GM10248 (cell line): Measurements from ENCODE around the gene SEZ6.

Experiments
- CTCF ChIA-PET: fragments of 300-600 bp; sonication (Branson Sonifier 250); formaldehyde crosslinking; extraction: SDS; loops from one replicate; lab custom pipeline; 2021; ENCODE audit warnings: antibody characterized with exemption; lab: Yijun Ruan, JAX
- POLR2A ChIA-PET: fragments of 350-650 bp; sonication (Branson Sonifier 250); formaldehyde crosslinking; extraction: SDS; loops from one replicate; lab custom pipeline; 2020; ENCODE audit warnings: antibody characterized with exemption; lab: Yijun Ruan, JAX
- DNase-seq: peaks from one replicate; pipeline ENCODE4 v3.0.0; 2012; ENCODE audit errors: extremely low spot score
- TF ChIP-seq, protein P1 (sequence below): IDR thresholded peaks from 2 replicates; pipeline ENCODE4 v1.5.1; 2012; ENCODE audit warnings: mild to moderate bottlenecking, low read depth; ENCODE audit errors: extremely low read depth, missing control alignments, control extremely low read depth

Gene SEZ6

DNA sequence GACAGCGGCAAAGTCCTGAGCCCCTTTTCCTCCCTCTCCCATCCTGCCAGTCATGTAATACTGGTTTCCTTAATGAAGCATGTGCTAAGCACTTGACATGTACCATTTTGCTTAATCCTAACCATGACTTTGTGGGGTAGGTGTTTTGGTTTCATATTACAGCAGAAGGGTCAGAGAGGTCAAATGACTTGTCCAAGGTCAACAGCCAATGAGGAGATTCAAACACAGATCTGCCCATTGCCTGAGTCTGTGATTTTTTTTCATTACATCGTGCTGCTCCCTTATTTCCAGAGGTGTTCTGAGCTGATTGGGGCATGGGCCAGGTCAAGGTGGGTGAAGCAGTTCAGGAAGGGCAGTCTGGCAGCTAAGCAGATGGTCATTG, 36.9 kb downstream of the SEZ6 start:
- CTCF ChIA-PET: interaction anchor here (0.8 to 3.9 kb wide), 5 partner anchors 16 to 162 kb away, joined by 3 to 25 read pairs (median 21); no protein-coding TSS in a partner anchor
- DNase-seq: no peak
- POLR2A ChIA-PET: no interaction called here
- TF ChIP-seq, protein P1, sequence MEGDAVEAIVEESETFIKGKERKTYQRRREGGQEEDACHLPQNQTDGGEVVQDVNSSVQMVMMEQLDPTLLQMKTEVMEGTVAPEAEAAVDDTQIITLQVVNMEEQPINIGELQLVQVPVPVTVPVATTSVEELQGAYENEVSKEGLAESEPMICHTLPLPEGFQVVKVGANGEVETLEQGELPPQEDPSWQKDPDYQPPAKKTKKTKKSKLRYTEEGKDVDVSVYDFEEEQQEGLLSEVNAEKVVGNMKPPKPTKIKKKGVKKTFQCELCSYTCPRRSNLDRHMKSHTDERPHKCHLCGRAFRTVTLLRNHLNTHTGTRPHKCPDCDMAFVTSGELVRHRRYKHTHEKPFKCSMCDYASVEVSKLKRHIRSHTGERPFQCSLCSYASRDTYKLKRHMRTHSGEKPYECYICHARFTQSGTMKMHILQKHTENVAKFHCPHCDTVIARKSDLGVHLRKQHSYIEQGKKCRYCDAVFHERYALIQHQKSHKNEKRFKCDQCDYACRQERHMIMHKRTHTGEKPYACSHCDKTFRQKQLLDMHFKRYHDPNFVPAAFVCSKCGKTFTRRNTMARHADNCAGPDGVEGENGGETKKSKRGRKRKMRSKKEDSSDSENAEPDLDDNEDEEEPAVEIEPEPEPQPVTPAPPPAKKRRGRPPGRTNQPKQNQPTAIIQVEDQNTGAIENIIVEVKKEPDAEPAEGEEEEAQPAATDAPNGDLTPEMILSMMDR: no peak

DNA sequence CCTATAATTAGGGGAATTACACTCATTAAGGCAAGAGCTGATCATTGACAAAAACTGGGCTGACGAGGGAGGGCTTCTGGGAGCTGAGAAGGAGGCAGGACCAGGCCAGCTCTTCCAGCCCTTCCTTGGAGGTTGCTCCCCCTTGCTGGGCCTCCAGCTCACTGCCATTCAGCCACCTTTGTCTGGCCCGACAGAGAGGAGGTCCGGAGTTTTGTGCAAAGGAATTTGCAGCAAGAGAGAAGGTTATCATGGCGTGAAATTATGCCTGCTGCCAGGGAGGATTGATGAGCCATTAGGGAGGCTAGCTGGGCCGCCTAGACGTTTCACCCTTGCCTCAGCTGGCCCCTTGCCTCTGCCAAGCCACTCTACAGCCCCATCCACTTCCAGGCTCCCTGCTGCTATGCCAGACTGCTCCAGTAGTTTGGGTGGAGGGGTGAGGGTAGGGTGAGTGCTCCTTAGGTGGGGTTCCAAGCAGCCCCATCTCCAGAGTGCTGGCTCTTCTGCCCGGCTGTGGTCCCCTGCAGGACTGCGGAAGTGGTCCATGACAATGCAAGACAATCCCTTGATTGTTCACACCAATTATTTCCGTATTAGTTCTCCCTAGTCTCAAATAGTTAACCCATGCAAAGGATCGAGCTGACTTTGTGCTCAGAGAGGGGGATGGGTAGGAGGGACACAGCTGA, 37.5 kb downstream of the SEZ6 start:
- TF ChIP-seq, protein P1: no peak
- ChIA-PET CTCF (interaction anchor here (0.8 to 3.9 kb wide), 8 partner anchors 11 to 163 kb away, joined by 3 to 25 read pairs (median 4); no protein-coding TSS in a partner anchor), POLR2A (no interaction called here)
- no peak for DNase-seq

DNA sequence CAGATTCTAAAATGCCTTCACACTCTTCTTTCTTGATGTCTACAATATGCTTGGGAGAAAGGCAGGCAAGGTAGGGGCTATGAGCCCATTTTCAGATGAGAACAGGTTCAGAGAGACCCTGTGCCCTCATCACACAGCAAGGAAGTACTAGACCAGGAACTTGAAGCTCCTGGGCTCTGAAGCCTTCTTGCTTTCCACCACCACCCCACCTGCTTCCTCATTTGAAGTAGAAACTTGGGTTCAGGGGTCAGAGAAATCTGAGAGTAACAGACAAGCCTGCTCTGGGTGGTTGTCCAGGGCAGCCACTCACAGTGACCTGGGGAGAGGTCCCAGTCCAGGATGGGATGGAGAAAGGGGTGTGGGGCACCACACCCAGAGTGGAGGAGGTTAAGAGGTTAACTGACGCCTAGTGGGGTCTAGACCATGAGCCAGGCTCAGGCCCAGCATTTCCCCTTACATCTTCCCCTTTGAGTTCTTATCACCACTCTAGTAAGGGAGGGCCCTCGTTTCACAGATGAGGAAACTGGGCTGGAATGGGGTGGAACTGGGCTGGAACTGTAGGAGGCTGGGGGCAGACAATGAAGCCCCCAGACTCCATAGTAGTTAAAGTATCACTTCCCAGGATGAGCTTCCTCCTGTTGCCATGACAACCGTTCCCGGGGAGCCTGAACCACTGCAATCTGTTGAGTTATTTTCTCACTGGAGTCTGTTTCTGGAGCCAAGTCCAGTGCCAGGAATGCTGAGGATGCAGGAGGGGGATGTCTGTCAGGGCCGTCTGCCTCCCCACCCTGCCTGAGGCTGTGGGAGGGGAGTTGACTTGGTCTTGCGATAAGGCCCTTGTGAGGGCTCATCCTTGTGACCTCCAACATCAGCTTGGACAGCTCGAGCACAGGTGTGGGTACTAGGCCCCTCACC, 38.4 kb downstream of the SEZ6 start:
- TF ChIP-seq, protein P1: no peak
- ChIA-PET CTCF (interaction anchor here (0.8 to 3.9 kb wide), 7 partner anchors 10 to 150 kb away, joined by 3 to 25 read pairs (median 5); no protein-coding TSS in a partner anchor), POLR2A (no interaction called here)
- DNase-seq: no peak

DNA sequence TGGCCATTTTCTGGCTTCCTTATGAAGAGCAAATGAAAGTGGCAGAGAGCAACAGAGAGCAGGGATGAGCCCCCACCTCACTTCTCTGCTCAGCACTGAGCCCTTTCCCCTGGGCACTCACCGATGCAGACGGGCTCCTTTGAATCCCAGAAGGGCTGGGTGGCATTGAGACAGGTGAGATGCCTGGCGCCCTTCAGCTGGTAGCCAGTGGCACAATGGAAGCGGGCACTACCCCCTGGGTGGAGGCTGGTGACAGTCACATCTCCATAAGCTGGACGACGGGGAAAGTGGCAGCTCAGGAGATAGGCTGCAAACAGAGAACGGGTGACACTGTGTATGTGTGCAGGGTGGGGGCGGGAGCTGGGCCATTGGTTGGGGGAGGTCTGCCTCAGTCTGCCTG, 42.0 kb downstream of the SEZ6 start:
- CTCF ChIA-PET: interaction anchor here (1.3 to 11.6 kb wide), 11 partner anchors 7 to 200 kb away, joined by 3 to 346 read pairs (median 17); partner anchors contain the start of gene PHF12
- POLR2A ChIA-PET: interaction anchor here (0.5 to 0.6 kb wide), 2 partner anchors 12 to 53 kb away, joined by 4 to 9 read pairs; partner anchors contain the start of gene PHF12

DNA sequence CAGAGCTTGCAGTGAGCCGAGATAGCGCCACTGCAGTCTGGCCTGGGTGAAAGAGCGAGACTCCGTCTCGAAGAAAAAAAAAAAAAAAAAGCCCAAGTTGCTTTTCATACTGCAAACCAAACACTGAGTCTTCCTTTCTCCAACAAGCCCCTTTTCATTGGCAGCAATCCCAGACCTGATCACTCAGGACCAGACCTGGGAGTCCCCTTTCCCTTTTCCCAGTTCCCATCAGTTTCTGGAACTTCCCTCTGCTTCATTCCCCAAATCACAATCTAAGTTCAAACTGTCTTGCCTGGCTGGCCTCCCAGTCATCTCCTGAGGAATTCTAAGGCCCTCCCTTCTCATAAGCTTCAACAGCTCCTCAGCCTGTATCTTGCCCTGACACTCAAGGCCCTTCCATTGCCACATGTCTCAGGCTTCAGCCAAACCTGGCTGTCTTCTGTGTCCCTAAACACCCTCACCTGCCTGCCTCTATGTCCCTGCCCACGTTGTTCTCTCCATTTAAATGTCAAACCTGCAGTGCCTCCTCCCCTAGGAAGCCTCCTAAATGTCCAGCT, 42.7 kb downstream of the SEZ6 start:
- POLR2A ChIA-PET: interaction anchor here (0.5 kb wide), 1 partner anchor 52 kb away, joined by 4 read pairs; no protein-coding TSS in a partner anchor
- TF ChIP-seq, protein P1: no peak
- DNase-seq: no peak
- CTCF ChIA-PET: interaction anchor here (1.0 to 11.6 kb wide), 6 partner anchors 10 to 200 kb away, joined by 3 to 346 read pairs (median 14); partner anchors contain the start of gene PHF12

More for the DNA sequence above, 42.0 kb downstream of the SEZ6 start:
- DNase-seq: no peak
- TF ChIP-seq, protein P1: no peak
